HG03045 (cell line): ENCODE measurements around the gene PTGES.
"Not testable (repeated sequence)": the region's sequence is repeated elsewhere in the genome, so short reads cannot be mapped to it uniquely, and the experiment has no call there.

ENCODE experiments used
- ATAC-seq: cut with Tn5 transposase; IDR thresholded peaks from one replicate; pipeline ENCODE4 v1.9.1; 2021; ENCODE audit warnings: mild to moderate bottlenecking, moderate library complexity; ENCODE audit not compliant: unreplicated experiment

Gene PTGES

DNA sequence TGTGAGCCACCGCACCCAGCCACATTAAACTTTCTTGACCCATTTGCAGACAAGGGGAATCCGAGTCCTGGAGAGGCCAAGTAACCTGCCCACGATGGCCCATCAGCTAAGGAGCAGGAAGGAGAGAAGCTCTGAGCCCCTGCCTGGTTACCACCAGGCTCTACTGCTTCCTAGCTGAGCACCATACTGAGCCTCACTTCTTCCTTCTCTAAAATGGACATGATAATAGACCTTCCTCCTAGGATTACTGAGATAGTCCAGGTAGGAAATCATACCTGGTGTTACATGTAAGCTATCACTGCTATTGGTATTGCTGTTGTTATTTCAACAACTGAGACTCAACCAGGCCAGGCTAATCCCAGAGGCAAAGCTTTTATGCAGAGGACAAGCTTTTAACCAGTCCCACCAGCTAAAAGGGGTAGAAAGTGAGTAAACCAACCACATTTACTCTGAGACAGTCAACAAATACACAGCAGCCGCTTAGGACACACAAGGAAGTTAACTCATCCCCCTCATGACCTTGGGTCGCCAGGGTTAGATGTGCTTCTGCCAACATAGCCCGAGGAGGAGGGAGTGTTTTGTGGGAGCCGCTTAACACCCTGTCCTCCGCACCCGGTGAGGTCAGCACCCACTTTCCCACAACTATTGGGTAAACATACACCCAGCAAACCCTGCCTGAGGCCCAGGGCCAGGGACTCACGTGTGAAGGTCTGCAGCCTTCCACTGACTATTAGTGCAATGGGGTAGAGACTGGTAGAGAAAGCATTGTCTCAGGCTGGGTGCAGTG lies 20.6 kb upstream of the PTGES start:
- ATAC-seq, result no peak

DNA sequence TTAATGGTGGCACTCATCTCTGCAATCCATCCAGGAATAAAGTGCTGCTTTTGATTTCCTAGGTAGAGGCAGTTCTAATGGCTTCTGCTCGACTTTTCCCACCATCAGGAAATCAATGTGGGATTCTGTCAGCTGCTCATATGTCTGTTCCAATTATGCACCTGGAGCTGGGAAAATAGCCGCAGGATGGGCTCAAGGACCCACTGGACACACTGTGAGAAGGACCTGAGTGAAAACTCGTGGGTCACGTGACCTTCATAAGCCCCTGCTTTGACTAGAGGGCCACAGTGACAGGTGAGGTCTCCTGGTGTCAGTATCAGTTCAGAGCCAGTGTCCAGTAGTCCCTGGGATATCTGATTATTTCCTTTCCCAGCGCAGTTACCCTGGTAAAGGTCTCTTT lies 17.9 kb upstream of the PTGES start:
- no peak for ATAC-seq

DNA sequence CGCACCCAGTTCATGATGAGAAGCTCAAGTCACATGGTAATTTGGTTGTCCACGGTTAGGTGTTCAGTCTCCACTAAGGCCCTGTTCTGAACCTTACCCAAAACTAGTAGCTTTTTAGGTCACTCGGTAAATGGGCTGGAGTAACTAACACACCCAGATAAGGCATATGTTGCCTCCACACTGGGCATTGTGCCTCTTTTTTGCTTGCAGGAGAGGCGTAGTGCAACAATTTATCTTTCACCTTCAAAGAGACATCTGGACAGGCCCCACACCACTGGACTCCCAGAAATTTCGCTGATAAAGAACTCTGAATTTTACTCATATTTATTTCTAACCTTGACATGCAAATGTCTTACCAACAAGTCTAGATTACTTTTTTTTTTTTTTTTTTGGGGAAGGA lies 16.8 kb upstream of the PTGES start:
- no peak for ATAC-seq

DNA sequence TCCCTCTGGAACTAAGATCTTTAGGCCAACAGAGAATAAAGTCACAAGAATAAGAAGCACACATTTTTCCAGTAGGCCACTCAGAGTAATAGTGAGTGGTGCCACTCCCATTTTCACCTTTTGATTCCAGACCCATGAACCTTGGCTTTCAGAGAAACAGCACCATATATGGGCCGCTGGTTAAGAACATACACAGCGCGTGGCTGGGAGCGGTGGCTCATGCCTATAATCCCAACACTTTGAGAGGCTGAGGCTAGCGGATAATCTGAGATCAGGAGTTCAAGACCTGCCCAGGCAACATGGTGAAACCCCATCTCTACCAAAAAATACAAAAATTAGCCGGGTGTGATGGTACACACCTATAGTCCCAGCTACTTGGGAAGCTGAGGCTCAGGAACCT lies 15.6 kb upstream of the PTGES start:
- no peak for ATAC-seq

DNA sequence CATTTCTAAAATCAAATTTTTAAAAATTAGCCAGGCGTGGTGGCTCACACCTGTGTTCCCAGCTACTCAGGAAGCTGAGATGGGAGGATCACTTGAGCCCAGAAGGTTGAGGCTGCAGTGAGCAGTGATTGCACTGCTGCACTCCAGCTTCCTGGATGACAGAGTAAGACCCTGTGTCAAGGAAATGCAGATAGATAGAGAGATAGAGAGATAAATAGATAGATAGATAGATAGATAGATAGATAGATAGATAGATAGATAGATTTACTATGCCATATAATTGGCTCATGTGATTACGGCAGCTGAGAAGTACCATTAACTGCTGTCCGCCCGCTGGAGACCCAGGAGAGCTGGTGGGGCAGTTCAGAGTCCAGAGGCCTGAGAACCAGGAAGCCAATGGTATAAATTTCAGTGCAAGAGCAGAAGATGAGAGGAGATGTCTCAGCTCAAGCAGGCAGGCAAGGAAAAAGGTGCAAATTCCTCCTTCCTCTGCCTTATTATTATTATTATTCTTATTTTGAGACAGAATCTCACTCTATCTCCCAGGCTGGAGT lies 13.0 kb upstream of the PTGES start:
- no peak for ATAC-seq

DNA sequence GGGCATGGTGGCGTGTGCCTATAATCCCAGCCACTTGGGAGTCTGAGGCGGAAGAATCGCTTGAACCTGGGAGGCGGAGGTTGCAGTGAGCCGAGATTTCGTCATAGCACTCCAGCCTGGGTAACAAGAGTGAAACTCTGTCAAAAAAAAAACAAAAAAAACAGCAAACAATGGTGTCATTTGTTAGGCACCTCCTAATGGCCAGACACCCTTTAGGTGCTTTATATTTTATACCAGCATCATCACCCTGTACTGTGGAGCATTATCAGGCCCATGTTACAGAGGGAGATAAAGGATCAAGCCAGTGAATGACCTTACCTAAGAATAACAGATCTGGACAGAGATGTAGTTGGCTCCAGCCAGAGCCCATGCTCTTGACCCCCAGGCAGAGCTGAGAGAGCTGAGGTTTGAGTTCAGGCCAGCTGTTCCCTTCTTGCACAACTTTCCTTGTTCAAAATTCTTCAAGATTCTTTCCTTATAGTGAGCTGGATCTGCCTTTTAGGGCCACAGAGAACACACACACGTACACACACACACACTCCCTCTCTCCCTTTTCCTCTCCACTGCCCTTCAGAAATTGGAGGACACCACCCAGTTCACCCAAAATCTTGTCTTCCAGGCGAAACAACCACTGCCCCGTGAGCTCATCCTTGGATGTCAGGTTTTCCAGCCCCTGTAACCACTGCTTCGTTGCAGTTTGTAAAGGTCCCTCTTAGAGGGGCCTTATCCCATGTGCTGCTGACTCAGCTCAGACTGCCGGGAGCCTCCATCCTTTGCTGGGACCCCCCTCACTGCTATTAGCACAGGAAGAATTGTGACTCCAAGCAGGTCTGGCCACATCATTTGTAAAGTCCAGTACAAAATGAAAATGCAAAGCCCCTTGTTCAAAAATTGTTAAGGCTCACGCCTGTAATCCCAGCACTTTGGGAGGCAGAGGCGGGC lies 10.4 kb upstream of the PTGES start:
- ATAC-seq, result no peak

DNA sequence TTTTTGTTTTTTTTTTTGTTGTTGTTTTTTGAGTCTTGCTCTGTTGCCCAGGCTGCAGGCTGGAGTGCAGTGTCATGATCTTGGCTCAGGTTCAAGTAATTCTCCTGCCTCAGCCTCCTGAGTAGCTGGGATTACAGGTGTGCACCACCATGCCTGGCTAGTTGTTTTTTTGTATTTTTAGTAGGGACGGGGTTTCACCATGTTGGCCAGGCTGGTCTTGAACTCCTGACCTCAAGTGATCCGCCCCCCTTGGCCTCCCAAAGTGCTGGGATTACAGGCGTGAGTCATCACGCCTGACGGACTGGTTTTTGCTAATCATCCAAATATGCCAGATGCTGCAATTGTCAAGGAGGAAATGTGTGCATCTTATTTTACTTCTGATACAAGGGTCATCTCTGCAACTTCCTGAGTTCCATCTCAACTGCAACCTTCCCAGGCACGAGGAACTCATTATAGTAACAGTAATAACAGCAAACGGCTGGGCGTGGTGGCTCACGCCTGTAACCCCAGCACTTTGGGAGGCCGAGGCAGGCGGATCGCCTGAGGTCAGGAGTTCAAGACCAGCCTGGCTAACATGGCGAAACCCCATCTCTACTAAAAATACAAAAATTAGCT lies 9.6 kb upstream of the PTGES start:
- ATAC-seq, result not testable (repeated sequence)

DNA sequence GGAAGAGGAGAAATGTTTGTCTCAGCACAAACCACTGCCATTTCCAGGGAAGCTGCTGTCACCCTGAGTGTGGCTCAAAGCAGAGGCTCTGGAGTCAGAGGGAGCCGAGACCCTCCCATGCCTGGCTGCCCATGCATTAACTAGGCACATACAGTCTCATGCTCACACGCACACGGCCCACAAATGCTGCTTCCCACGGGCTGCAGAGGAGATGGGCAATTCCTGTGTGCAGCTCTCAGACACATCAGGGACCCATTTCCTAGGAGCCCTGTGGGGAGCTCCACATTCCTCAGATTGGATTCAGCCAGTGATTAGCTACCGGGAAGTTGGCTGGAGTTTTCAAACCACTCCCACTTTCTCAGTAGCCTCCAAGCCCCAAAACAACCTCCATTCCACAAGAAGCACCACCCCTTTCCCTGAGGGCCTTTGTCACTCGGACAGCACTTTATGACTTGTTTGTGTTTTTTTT lies 9.1 kb upstream of the PTGES start:
- no peak for ATAC-seq

DNA sequence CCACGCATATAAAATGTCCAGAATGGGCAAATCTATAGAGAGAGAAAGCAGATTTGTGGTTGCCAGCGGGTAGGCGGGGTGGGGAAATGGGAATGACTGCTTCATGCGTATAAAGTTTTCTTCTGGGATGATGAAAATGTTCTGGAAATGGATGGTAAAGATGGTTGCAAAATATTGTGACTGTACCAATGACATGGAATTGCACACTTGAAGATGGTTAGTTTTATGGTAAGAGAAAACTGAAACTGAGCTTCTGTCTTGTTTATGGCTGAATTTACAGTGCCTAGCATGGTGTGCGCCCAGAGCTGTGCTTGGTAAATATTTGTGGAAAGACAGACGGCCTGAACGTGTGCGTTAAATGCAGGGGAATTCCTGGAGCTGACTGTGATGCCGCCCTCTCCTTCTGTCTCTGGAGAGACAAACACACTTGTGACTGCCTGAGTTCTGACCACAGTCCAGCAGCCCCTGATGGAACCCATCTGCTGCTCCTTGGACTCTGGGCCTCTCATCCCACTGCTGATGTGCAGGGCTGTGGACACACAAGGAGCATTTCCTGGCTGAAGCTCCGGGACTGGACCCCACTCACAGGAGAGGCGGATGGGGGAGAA lies 8.6 kb upstream of the PTGES start:
- no peak for ATAC-seq

DNA sequence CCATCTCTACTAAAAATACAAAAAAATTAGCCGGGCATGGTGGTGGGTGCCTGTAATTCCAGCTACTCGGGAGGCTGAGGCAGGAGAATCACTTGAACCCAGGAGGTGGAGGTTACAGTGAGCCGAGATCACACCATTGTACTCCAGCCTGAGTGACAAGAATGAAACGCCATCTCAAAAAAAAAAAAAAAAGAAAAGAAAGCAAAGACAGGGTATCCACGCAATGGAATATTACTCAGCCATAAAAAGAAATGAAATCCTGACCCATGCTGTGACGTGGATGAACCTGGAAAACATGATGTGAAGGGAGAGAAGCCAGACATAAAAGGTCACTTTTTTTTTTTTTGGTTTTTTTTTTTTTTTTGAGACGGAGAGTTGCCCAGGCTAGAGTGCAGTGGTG lies 7.9 kb upstream of the PTGES start:
- not testable (repeated sequence) for ATAC-seq

DNA sequence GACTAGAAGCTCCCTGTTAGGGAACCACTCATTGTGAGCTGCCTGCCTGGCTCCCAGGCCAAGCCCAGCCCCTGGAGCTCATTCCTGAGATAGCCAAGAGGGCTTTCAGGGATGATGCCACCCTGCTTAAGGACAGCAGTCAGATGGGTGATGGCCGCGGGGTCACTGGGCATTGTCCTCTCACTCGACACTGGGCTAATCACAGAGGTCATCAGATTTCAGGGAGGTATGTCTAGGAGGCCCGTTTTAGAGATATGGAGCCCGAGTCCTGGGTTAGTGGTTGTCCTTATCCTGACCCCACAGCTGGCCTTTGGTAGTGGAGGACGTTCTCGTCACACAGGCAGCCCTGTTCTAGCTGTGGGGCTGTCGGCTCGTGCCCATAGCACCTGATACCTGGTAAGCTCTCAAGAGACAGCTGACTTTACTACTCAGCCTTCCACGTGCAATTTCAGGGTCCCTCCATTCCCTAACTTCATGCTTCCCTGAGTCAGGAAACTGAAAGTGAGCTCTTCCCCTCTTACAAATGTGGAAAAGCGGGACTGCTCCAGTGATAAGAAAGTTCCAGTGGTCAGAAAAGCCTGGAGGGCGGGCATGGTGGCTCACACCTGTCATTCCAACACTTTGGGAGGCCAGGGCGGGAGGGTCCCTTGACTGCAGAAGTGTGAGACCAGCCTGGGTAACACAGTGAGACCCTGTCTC lies 7.1 kb upstream of the PTGES start:
- no peak for ATAC-seq

DNA sequence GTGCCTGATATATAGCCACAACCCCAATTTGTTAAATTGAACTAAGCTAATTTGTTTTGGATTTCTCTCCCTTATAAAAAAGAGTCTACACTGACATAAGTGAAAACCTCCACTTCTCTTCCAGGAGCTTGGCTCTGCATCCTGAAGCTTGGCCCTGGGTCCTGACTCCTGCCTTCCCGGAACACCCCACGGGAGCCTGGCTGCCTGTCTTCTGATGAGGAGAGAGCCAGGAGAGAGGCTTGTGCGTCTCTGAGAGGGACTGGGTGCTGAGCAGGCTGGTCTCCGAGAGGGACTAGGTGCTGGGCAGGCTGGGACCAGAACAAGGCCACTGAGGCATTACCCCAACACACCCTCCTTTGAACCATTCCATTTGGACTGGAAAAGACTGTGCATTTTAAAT lies 6.5 kb upstream of the PTGES start:
- no peak for ATAC-seq

DNA sequence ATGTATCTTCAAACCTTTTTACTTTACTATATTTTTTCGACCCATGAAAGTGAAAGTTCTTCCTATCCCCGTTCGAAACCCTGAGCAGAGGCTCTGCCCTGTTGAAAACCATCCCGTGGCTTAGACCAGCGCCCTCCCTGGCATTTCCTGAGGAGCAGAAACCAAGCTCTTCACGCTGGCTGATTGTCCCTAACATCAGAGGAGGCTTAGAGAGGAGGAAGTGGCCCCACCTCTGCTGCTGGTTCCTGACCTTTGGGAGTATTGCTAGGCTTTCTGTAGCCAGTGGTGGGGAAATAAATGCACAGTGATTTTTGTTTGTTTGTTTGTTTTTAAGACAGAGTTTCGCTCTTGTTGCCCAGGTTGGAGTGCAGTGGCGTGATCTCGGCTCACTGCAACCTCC lies 4.2 kb upstream of the PTGES start:
- no peak for ATAC-seq

DNA sequence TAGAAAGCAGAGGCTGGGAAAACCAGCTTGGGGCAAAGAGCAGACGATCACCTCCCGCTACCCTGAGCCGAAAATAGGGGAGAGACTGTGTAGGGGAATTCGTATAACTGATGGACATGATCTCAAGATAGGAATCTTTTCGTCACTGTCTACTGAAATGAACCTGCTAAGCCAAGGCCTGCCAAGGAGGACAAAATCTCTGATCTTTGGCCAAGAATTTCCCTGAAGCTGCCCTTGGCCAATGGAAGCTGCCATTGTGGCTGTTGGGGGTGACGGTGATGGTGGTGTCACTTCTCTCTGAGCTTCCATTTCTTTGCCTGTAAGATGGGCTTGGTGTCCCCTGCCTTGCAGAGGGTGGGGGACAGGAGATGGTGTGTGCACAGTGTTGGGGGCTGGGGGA lies 3.3 kb upstream of the PTGES start:
- ATAC-seq, result no peak

DNA sequence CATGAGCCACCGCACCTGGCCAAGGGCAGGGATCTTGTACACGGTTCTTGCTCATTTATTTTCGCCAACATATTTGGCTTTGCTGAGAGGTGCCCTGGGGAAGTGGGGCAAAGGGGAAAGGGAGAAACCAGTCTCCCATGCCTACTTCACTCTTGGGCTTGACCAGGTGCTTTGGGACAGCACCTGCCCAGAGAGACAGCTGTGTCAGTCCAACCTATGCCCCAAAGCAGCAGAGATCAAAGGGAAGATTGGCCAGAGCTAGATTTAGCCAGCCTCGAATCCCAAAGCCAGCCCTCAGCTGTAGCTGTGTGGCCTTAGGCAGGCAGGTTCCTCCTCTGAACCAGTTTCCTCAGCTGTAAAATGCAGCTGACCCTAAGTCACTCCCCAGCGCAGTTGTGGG lies 2.3 kb upstream of the PTGES start:
- ATAC-seq, result no peak

DNA sequence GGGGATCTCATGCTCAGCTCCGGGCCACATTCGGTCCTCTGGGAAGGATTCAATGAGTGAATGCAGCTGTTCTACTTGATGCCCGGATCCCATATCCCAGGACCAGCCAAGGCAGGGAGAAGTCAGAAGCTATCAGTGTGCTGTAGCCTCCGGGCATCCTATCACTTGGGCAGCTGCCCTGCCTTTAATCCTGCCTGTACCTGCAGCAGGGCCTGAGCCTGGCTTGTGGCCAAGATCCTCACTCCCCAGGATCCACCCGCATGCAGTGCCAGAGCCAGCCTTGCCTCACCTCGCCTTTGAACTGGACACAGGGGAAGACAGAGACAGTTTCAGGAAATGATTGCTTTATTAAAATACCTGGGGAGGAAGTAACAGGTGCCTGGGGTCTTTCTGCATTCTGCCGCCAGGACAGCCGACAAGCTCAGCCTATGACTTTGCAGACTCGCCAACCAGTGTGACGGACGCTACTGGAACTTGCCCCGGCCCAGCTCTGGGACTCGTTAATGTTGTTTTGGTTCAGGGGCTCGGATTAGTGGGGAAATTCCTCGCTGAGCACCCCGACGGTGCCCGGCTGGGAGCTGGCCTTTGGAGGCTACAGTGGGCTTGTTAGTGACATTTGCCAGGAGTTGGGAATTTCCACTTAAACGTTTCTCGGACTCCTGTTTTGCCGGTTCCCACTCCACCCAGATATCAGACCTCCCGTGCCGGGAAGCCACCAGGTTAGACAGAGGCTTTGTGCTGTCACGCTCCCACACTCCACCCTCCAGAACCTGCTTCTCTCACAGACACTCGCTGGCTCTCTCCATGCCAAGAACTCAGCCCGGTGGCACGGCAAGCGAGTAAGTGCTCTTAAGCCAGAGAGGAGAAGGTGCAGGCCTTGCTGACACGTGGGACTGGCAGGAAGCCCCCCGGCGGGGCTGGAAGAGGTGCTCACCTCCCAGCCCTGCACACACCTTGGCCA lies 721 bp downstream of the PTGES start:
- no peak for ATAC-seq

DNA sequence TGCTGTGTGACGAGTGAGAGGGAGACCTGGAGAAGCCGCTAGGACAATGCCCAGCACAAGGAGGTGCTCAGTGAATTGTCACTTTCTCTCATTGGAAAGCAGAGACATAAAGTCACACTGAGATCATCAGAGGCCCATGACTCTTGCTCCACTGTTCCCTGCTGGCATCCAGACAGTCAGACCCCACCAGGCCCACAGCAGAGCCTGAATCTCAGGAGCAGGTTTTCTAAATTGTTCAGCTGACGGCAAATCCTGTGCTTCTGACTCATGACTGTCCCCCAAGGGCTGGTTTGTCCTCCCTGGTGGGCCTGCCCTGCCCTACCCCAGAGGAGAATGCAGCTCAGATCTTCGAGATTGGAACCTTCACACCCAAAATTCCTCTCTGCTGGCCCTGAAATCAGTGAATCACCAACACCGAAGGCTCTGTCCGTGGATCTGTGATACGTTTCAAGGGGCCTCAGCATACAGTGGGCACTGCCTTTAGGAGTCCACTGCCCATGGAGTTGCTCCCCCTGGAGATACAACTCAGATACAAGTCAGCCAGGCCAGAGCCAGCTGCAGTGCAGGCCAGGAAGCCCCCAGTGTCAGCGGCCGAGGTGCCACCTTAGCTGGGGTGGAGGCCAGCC lies 2.7 kb downstream of the PTGES start:
- ATAC-seq, result no peak

DNA sequence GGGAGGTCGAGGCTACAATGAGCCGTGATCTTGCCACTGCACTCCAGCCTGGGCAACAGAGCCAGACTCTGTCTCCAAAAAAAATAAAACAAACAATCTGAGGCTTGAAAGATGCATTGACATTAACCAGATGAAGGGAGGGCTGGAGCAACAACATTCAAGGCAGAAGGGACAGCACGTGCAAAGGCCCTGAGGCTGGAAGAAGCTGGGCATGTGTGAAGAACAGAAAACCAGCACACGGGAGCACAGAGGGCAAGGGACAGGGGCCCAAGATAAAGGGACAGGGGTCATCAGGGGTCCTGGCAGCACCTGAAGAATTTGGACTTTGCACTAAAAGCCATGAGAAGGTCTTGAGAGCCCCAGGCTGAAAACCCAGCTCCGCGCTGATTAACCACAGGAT lies 3.3 kb downstream of the PTGES start:
- ATAC-seq, result no peak

DNA sequence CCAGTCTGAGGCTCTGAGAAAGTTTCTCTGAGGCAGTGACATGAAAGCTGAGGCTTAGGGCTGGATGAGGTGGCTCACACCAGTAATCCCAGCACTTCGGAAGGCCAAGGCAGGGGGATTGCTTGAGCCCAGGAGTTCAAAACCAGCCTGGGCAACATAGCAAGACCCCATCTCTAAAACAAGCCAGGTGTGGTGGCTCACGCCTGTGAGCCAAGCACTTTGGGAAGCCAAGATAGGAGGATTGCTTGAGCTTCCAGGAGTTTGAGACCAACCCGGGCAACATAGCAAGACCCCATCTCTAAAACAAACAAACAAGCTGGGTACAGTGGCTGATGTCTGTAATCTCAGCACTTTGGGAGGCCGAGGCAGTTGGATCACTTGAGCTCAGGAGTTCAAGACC lies 3.8 kb downstream of the PTGES start:
- not testable (repeated sequence) for ATAC-seq
